ENCODE results near the gene SH3YL1.

The SH3YL1 gene

GRCh38 chr2:288758-289361 lies 25.0 kb upstream of the SH3YL1 start:
- Histone ChIP-seq H3K79me2 (ENCODE audit: insufficient read depth, low read length) (no peaks in the 10 kb centered on the region), H4K20me1 (ENCODE audit: low read depth, low read length) (no peaks in the 10 kb centered on the region), H3K36me3 (ENCODE audit: low read length) (no peaks in the 10 kb centered on the region), H3K9me3 (ENCODE audit: insufficient read depth, low read length) (no peaks in the 10 kb centered on the region), H3K9me2 (replicated peaks; ENCODE audit: insufficient read depth, low read length) (no peaks in the 10 kb centered on the region), H3F3A (ENCODE audit: insufficient read depth) (no peaks in the 10 kb centered on the region), H3K4me2 (ENCODE audit: low read depth, low read length, poor library complexity, severe bottlenecking) (no peak overlapping the region), H3K27me3 (ENCODE audit: low read length) (no peaks in the 10 kb centered on the region), H3K9ac (ENCODE audit: low read length) (no peak overlapping the region), H3K27ac (ENCODE audit: low read depth, low read length) (no peak overlapping the region), H2AFZ (ENCODE audit: low read depth, low read length, severe bottlenecking) (no peak overlapping the region), H3K4me3 (ENCODE audit: insufficient read depth, low read length, poor library complexity, severe bottlenecking) (no peak overlapping the region)
- TF ChIP-seq, protein P1, sequence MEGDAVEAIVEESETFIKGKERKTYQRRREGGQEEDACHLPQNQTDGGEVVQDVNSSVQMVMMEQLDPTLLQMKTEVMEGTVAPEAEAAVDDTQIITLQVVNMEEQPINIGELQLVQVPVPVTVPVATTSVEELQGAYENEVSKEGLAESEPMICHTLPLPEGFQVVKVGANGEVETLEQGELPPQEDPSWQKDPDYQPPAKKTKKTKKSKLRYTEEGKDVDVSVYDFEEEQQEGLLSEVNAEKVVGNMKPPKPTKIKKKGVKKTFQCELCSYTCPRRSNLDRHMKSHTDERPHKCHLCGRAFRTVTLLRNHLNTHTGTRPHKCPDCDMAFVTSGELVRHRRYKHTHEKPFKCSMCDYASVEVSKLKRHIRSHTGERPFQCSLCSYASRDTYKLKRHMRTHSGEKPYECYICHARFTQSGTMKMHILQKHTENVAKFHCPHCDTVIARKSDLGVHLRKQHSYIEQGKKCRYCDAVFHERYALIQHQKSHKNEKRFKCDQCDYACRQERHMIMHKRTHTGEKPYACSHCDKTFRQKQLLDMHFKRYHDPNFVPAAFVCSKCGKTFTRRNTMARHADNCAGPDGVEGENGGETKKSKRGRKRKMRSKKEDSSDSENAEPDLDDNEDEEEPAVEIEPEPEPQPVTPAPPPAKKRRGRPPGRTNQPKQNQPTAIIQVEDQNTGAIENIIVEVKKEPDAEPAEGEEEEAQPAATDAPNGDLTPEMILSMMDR (IDR thresholded peaks at IDR 0.05; ENCODE audit: insufficient read depth, low read length, poor library complexity, severe bottlenecking) = no peak
- TF ChIP-seq EZH2phosphoT487 (conservative IDR thresholded peaks at IDR 0.05; ENCODE audit: low read length) = no peak

DNA sequence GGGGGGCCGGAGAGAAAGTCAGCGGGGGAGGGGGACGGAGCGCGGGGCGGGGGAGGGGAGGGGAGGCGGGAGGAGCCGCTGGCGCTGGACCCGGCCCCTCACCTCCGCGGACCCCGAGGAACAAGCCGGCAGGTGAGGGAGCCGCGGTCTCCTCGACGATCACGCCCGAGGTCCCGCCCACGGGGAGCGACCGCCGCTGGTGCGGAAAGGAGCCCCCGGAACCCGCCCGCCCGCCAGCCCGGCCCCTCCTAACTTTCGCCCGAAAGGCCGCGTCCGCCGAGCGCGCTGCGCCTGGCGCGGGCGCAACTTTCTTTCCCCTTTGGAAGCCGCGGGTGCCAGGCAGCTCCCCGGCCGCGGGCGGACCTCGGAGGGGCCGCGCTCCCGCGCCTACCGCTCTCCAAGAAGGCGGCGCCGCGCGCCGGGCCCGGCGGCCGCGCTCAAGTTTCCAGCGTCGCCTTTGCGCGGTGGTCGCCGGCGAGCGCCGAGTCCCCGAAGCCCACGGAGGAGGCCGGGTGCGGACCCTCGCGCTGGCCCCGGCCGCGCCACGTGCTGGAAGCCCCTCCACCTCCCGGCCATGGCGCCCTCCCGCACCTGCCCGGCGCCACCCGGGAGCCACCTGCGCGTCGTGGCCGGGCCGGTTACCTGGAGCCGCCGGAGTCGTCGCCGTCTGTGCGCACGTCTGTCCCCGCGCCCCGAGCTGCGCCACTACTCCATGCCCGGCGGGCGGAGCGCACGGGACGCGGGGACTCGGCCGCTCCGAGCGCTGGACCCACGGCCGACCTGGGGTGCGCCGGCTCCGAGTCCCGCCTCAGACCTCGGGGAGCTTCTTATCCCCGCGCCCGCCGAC lies 24.3 kb upstream of the SH3YL1 start, which contains the start of gene ALKAL2:
TSS of gene ALKAL2 (minus strand) at position 181 of the 847 bp plus-strand sequence. CDS start 256 bp downstream, outside the sequence.
- Histone ChIP-seq H3K27ac (ENCODE audit: low read depth, low read length) (no peak within 1 kb of the TSS), H3K9me2 (replicated peaks; ENCODE audit: insufficient read depth, low read length) (no peaks in the 10 kb centered on the region), H4K20me1 (ENCODE audit: low read depth, low read length) (no peaks in the 10 kb centered on the region), H3K4me2 (ENCODE audit: low read depth, low read length, poor library complexity, severe bottlenecking) (no peak within 1 kb of the TSS), H3K9ac (ENCODE audit: low read length) (no peak within 1 kb of the TSS), H3K79me2 (ENCODE audit: insufficient read depth, low read length) (no peaks in the 10 kb centered on the region), H3K36me3 (ENCODE audit: low read length) (no peaks in the 10 kb centered on the region), H3K9me3 (ENCODE audit: insufficient read depth, low read length) (no peaks in the 10 kb centered on the region), H3F3A (ENCODE audit: insufficient read depth) (no peaks in the 10 kb centered on the region), H3K4me3 (ENCODE audit: insufficient read depth, low read length, poor library complexity, severe bottlenecking) (no peak within 1 kb of the TSS), H2AFZ (ENCODE audit: low read depth, low read length, severe bottlenecking) (no peak within 1 kb of the TSS), H3K27me3 (ENCODE audit: low read length) (no peaks in the 10 kb centered on the region)
- TF ChIP-seq EZH2phosphoT487 (conservative IDR thresholded peaks at IDR 0.05; ENCODE audit: low read length) = no peak
- TF ChIP-seq, protein P1 (IDR thresholded peaks at IDR 0.05; ENCODE audit: insufficient read depth, low read length, poor library complexity, severe bottlenecking) = no peak

DNA sequence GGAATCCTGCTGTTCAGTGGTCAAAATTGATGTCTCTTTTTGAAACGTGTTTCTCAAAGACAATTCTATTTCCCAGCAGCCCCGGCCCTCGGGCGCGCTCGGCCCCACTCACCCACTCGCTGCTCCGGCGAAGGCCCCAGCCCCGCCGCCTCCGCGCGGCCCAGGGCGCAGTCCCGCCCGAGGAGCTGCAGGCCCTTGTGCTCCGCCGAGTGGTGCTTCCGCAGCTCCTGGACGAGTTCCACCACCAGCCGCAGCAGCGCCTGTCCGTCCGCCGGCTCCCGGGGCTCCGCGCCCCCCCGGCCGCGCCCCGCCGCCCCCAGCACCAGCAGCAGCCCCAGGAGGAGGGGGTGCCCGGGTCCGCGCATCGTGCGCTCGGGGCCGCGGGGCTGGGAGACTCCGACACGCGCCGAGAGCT lies 23.6 kb upstream of the SH3YL1 start:
- Histone ChIP-seq H3K27ac (ENCODE audit: low read depth, low read length) (no peak overlapping the region), H3K4me2 (ENCODE audit: low read depth, low read length, poor library complexity, severe bottlenecking) (no peak overlapping the region), H3F3A (ENCODE audit: insufficient read depth) (no peaks in the 10 kb centered on the region), H3K36me3 (ENCODE audit: low read length) (no peaks in the 10 kb centered on the region), H3K27me3 (ENCODE audit: low read length) (no peaks in the 10 kb centered on the region), H3K9me3 (ENCODE audit: insufficient read depth, low read length) (no peaks in the 10 kb centered on the region), H3K9ac (ENCODE audit: low read length) (no peak overlapping the region), H2AFZ (ENCODE audit: low read depth, low read length, severe bottlenecking) (no peak overlapping the region), H3K9me2 (replicated peaks; ENCODE audit: insufficient read depth, low read length) (no peaks in the 10 kb centered on the region), H3K79me2 (ENCODE audit: insufficient read depth, low read length) (no peaks in the 10 kb centered on the region), H4K20me1 (ENCODE audit: low read depth, low read length) (no peaks in the 10 kb centered on the region), H3K4me3 (ENCODE audit: insufficient read depth, low read length, poor library complexity, severe bottlenecking) (no peak overlapping the region)
- TF ChIP-seq EZH2phosphoT487 (conservative IDR thresholded peaks at IDR 0.05; ENCODE audit: low read length) = no peak

Data from SU-DHL-6 (cell line).